OCI-LY3 (cell line): ENCODE measurements around the gene PPP2R2D.

Source experiments
- EZH2phosphoT487 ChIP-seq: fragments of 200-600 bp; shearing (Covaris generic); IDR thresholded peaks from 2 replicates; pipeline ENCODE4 v1.6.1; 2018; ENCODE audit warnings: antibody characterized with exemption, mixed run types, low read depth
- TF ChIP-seq, protein P1 (sequence below): fragments of 200-600, 300-600 bp; sonication (generic); IDR thresholded peaks from 2 replicates; pipeline ENCODE4 v1.5.1; 2014; ENCODE audit warnings: antibody characterized with exemption, low read length, low read depth

DNA sequence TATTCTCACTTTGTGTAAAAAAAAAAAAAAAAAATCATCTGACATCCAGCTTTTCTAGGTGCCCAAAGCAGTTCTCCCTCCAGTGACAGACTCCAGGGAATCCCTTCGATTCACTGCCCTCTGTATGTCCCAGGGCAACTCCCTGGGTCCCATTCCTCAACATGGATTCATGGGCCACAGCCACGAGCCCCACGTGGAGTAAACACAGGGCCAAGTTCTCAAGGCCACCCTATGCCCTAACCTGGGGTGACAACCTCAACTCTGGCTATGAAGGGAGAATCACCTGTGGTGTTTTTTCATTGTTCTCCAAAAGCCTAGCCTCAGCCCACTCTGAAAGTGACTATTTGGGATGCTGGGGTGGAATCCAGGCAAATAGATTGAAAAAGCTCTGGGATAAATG, 77.6 kb downstream of the PPP2R2D start:
- TF ChIP-seq, protein P1, sequence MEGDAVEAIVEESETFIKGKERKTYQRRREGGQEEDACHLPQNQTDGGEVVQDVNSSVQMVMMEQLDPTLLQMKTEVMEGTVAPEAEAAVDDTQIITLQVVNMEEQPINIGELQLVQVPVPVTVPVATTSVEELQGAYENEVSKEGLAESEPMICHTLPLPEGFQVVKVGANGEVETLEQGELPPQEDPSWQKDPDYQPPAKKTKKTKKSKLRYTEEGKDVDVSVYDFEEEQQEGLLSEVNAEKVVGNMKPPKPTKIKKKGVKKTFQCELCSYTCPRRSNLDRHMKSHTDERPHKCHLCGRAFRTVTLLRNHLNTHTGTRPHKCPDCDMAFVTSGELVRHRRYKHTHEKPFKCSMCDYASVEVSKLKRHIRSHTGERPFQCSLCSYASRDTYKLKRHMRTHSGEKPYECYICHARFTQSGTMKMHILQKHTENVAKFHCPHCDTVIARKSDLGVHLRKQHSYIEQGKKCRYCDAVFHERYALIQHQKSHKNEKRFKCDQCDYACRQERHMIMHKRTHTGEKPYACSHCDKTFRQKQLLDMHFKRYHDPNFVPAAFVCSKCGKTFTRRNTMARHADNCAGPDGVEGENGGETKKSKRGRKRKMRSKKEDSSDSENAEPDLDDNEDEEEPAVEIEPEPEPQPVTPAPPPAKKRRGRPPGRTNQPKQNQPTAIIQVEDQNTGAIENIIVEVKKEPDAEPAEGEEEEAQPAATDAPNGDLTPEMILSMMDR, result no peak
- TF ChIP-seq EZH2phosphoT487, result no peak
